Measurements from ENCODE around the gene SLC1A2. TPM values are rescaled to one million over a fixed set of nuclear protein-coding genes. Genes with fewer than 3 reads are reported as not detected.

Gene SLC1A2
- total RNA-seq, 1 donor from 2014 or later: 54.3 TPM

GRCh38 chr11:35363854-35364780 is 55.2 kb downstream of the SLC1A2 start:
- TF ChIP-seq CTCF (IDR thresholded peaks at IDR 0.05; ENCODE audit: partially characterized antibody, unreplicated experiment): no peak
- Mint-ChIP-seq H3K27ac (ENCODE audit: unreplicated experiment) (no peak overlapping the region), H3K9me3 (ENCODE audit: unreplicated experiment) (peaks cover 6% of the 10 kb centered on the region), H3K4me3 (ENCODE audit: unreplicated experiment) (no peak overlapping the region), H3K4me1 (ENCODE audit: low read depth, unreplicated experiment) (peaks cover 4% of the 10 kb centered on the region), H3K36me3 (ENCODE audit: unreplicated experiment) (peaks cover 4% of the 10 kb centered on the region), H3K27me3 (ENCODE audit: unreplicated experiment) (no peaks in the 10 kb centered on the region)
- DNase-seq: no peak

- peaks cover 6% of the 10 kb centered on the region for H3K9me3 Mint-ChIP-seq (ENCODE audit: unreplicated experiment)
Measured at GRCh38 chr11:35363246-35363801, 56.0 kb downstream of the SLC1A2 start.

GRCh38 chr11:35362521-35362980 is 56.8 kb downstream of the SLC1A2 start:
- Mint-ChIP-seq H3K9me3 (ENCODE audit: unreplicated experiment) (peaks cover 6% of the 10 kb centered on the region), H3K4me3 (ENCODE audit: unreplicated experiment) (no peak overlapping the region), H3K27me3 (ENCODE audit: unreplicated experiment) (no peaks in the 10 kb centered on the region), H3K4me1 (ENCODE audit: low read depth, unreplicated experiment) (peaks cover 4% of the 10 kb centered on the region), H3K27ac (ENCODE audit: unreplicated experiment) (no peak overlapping the region), H3K36me3 (ENCODE audit: unreplicated experiment) (peaks cover 4% of the 10 kb centered on the region)
- DNase-seq: no peak
- no peak for TF ChIP-seq CTCF (IDR thresholded peaks at IDR 0.05; ENCODE audit: partially characterized antibody, unreplicated experiment)

More at GRCh38 chr11:35363246-35363801, 56.0 kb downstream of the SLC1A2 start:
- H3K36me3 Mint-ChIP-seq (ENCODE audit: unreplicated experiment): peaks cover 4% of the 10 kb centered on the region
- no peak for DNase-seq
- H3K4me3 Mint-ChIP-seq (ENCODE audit: unreplicated experiment): no peak overlapping the region
- peaks cover 4% of the 10 kb centered on the region for H3K4me1 Mint-ChIP-seq (ENCODE audit: low read depth, unreplicated experiment)
- no peaks in the 10 kb centered on the region for H3K27me3 Mint-ChIP-seq (ENCODE audit: unreplicated experiment)
- H3K27ac Mint-ChIP-seq (ENCODE audit: unreplicated experiment): no peak overlapping the region
- TF ChIP-seq CTCF (IDR thresholded peaks at IDR 0.05; ENCODE audit: partially characterized antibody, unreplicated experiment): no peak

- Mint-ChIP-seq H3K4me1 (ENCODE audit: low read depth, unreplicated experiment) (peaks cover 4% of the 10 kb centered on the region), H3K36me3 (ENCODE audit: unreplicated experiment) (no peaks in the 10 kb centered on the region), H3K9me3 (ENCODE audit: unreplicated experiment) (peaks cover 4% of the 10 kb centered on the region), H3K27me3 (ENCODE audit: unreplicated experiment) (no peaks in the 10 kb centered on the region), H3K4me3 (ENCODE audit: unreplicated experiment) (no peak overlapping the region), H3K27ac (ENCODE audit: unreplicated experiment) (no peak overlapping the region)
- no peak for DNase-seq
- TF ChIP-seq CTCF (IDR thresholded peaks at IDR 0.05; ENCODE audit: partially characterized antibody, unreplicated experiment): no peak
Measured at GRCh38 chr11:35360055-35360530, 59.3 kb downstream of the SLC1A2 start.
